Liver (tissue), 9 donors: ENCODE results near the gene KCNT1. TPM values are rescaled to one million over a fixed set of nuclear protein-coding genes. Genes with fewer than 3 reads are reported as not detected.

Source experiments
- DNase-seq: peaks from one replicate; pipeline ENCODE4 v3.0.0-alpha.2; 2017; ENCODE audit warnings: low spot score
- H3K27ac ChIP-seq, 2 donors: one replicate each; pipeline ENCODE4 v1.7.0; 2013; ENCODE audit warnings: inconsistent platforms in 2 of 2, low read length in 2 of 2, control low read depth in 1 of 2, low read depth in 1 of 2, mild to moderate bottlenecking in 1 of 2
- H3K27me3 ChIP-seq, 4 donors: one replicate each; pipeline versions ENCODE4 v1.6.1 to v1.7.0; 2013; ENCODE audit warnings: low read length in 3 of 4, inconsistent platforms in 1 of 4, mild to moderate bottlenecking in 1 of 4, moderate library complexity in 1 of 4; ENCODE audit not compliant: control insufficient read depth in 4 of 4, insufficient read depth in 4 of 4
- H3K36me3 ChIP-seq, 4 donors: one replicate each; pipeline versions ENCODE4 v1.6.1 to v1.7.0; 2013; ENCODE audit warnings: low read length in 3 of 4, mild to moderate bottlenecking in 3 of 4, low read depth in 1 of 4, moderate library complexity in 1 of 4; ENCODE audit not compliant: control insufficient read depth in 4 of 4, insufficient read depth in 3 of 4
- H3K4me1 ChIP-seq, 4 donors: one replicate each; pipeline versions ENCODE4 v1.6.1 to v1.7.0; 2013; ENCODE audit warnings: low read length in 3 of 4, mild to moderate bottlenecking in 3 of 4, moderate library complexity in 1 of 4; ENCODE audit not compliant: control insufficient read depth in 4 of 4, insufficient read depth in 4 of 4
- H3K4me3 ChIP-seq, 3 donors: one replicate each; pipeline versions ENCODE4 v1.6.1 to v1.7.0; 2013; ENCODE audit warnings: low read length in 3 of 3, control low read depth in 1 of 3, low read depth in 1 of 3, mild to moderate bottlenecking in 1 of 3
- H3K9ac ChIP-seq, 2 donors: one replicate each; pipeline ENCODE4 v1.7.0; 2013; ENCODE audit warnings: low read length in 2 of 2, mild to moderate bottlenecking in 2 of 2, moderate library complexity in 2 of 2, control low read depth in 1 of 2, low read depth in 1 of 2
- H3K9me3 ChIP-seq, 4 donors: one replicate each; pipeline versions ENCODE4 v1.6.1 to v1.7.0; 2013; ENCODE audit warnings: low read length in 3 of 4; ENCODE audit not compliant: control insufficient read depth in 4 of 4
- EGR1 ChIP-seq, 2 donors: IDR thresholded peaks; 2 replicates each; pipeline ENCODE4 v1.6.1; 2016 to 2018; ENCODE audit warnings: antibody characterized with exemption in 2 of 2, low read depth in 2 of 2
- FOXA1 ChIP-seq: IDR thresholded peaks from 2 replicates; pipeline ENCODE4 v1.6.1; 2016; ENCODE audit warnings: antibody characterized with exemption
- FOXA2 ChIP-seq: IDR thresholded peaks from 2 replicates; pipeline ENCODE4 v1.6.1; 2016; ENCODE audit warnings: antibody characterized with exemption
- GABPA ChIP-seq, 2 donors: IDR thresholded peaks in 1 of 2; conservative IDR thresholded peaks in 1 of 2; 2 replicates each; pipeline ENCODE4 v1.6.1; 2016; ENCODE audit warnings: antibody characterized with exemption in 2 of 2, mild to moderate bottlenecking in 1 of 2, moderate library complexity in 1 of 2
- JUND ChIP-seq, 2 donors: IDR thresholded peaks; 2 replicates each; pipeline ENCODE4 v1.6.1; 2016; ENCODE audit warnings: antibody characterized with exemption in 2 of 2
- NR2F2 ChIP-seq: IDR thresholded peaks from 2 replicates; pipeline ENCODE4 v1.6.1; 2016; ENCODE audit warnings: antibody characterized with exemption
- RAD21 ChIP-seq, 2 donors: IDR thresholded peaks; 2 replicates each; pipeline ENCODE4 v1.6.1; 2016; ENCODE audit warnings: antibody characterized with exemption in 2 of 2, mild to moderate bottlenecking in 2 of 2
- REST ChIP-seq: IDR thresholded peaks from 2 replicates; pipeline ENCODE4 v1.6.1; 2016; ENCODE audit warnings: antibody characterized with exemption, mild to moderate bottlenecking
- RXRA ChIP-seq, 2 donors: IDR thresholded peaks; 2 replicates each; pipeline ENCODE4 v1.6.1; 2017 to 2018; ENCODE audit warnings: antibody characterized with exemption in 2 of 2, mild to moderate bottlenecking in 1 of 2
- SP1 ChIP-seq: IDR thresholded peaks from 2 replicates; pipeline ENCODE4 v1.6.1; 2018; ENCODE audit warnings: antibody characterized with exemption, mild to moderate bottlenecking
- TAF1 ChIP-seq: conservative IDR thresholded peaks from 2 replicates; pipeline ENCODE4 v1.6.1; 2016; ENCODE audit warnings: antibody characterized with exemption, mild to moderate bottlenecking
- YY1 ChIP-seq: IDR thresholded peaks from 2 replicates; pipeline ENCODE4 v1.6.1; 2016; ENCODE audit warnings: antibody characterized with exemption, mild to moderate bottlenecking
- ZBTB33 ChIP-seq: IDR thresholded peaks from 2 replicates; pipeline ENCODE4 v1.6.1; 2016; ENCODE audit warnings: antibody characterized with exemption
- WGBS: extraction: QIAGEN DNeasy Blood & Tissue Kit; methylation state at CpG from one replicate; pipeline ENCODE4 v1.1.7; 2013; 5-methylcytosine and 5-hydroxymethylcytosine counted together
- polyA plus RNA-seq, 2 donors: library from polyadenylated mRNA; stranded (reverse) in 1 of 2; unstranded in 1 of 2; fragments of 200-250 nt in 1 of 2; fragments of >200 nt in 1 of 2; fragmentation: Nextera tagmentation in 1 of 2; extraction: Ambion mirVana in 1 of 2; gene quantifications; one replicate each; pipeline versions ENCODE4 v1.2.1 to v1.2.3, GENCODE V29; 2013 to 2015
- total RNA-seq, 2 donors: library from RNA; depleted of rRNA; stranded (reverse); fragments of >200 nt; gene quantifications; one replicate each; pipeline ENCODE4 v1.2.3, GENCODE V29; 2014
- TF ChIP-seq, protein P1 (sequence below): IDR thresholded peaks from 2 replicates; pipeline ENCODE4 v1.6.1; 2016; ENCODE audit warnings: antibody characterized with exemption
- donor health status: healthy.
- donor health status: healthy.
- donor health status: healthy.
- donor health status: healthy.
- donor health status: healthy.

The KCNT1 gene
- total and polyA plus RNA-seq, 4 donors: 0.08 TPM; not detected in 2

- Histone ChIP-seq H3K27ac (no peak overlapping the region), H3K27me3 (peaks cover 0 to 3% (median under 1%) of the 10 kb centered on the region in 4 donors), H3K9ac (no peak overlapping the region), H3K36me3 (no peaks in the 10 kb centered on the region), H3K9me3 (no peaks in the 10 kb centered on the region), H3K4me1 (no peaks in the 10 kb centered on the region), H3K4me3 (no peak overlapping the region)
- WGBS: 79% methylated on average over 25 of the region's 25 CpGs
- TF ChIP-seq ZBTB33: no peak
- TF ChIP-seq GABPA (IDR thresholded peaks at IDR 0.05 in 1 of 2, conservative IDR thresholded peaks at IDR 0.05 in 1 of 2): no peak
- no peak for TF ChIP-seq RAD21 (IDR thresholded peaks at IDR 0.05)
- TF ChIP-seq SP1: no peak
- no peak for TF ChIP-seq RXRA (IDR thresholded peaks at IDR 0.05)
- DNase-seq: no peak
These were observed 41.8 kb downstream of the KCNT1 start for GRCh38 chr9:135743546-135744332.

DNA sequence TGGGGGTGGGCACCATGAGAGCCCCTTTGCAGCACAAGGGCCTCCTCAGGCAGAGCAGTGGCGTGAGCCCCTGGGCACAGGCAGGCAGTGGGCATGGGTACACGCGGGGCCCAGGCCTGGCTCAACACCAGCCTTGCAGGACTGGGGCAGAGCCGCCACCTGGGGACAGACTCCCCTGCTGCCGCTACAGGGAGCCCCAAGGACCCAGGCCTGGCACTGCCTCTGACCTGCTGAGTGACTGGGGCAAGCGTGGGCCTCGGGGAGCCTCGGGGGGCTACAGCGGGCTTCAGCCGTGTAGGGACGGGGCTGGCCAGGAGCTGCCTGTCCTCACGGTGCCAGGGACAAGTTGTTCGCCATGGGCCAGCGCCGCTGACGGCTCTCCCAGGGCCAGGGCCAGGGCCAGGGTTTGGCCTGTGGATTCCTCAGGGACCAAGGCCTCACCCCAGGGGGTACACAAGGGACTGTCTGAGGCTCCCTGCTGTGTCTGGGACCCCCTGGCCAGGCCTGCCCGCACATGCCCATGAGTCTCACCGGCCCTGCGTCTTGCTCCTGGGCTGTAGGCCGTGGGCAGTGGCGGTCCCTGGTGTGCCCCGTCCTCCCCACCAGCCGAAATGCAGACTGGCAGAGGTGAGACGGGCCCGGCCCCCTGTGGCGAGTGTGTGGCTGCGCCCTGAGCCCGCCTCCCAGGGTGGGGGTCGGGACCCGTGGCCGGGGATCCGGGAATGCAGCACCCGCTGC lies 42.5 kb downstream of the KCNT1 start:
- TF ChIP-seq GABPA (IDR thresholded peaks at IDR 0.05 in 1 of 2, conservative IDR thresholded peaks at IDR 0.05 in 1 of 2): no peak
- TF ChIP-seq ZBTB33: no peak
- TF ChIP-seq TAF1: no peak
- no peaks in the 10 kb centered on the region for H3K36me3 ChIP-seq
- no peak overlapping the region for H3K4me3 ChIP-seq
- H3K27ac ChIP-seq: no peak overlapping the region
- DNase-seq: no peak
- 84% methylated on average over 33 of the region's 33 CpGs for WGBS
- no peaks in the 10 kb centered on the region for H3K4me1 ChIP-seq
- H3K27me3 ChIP-seq: peaks cover 0 to 3% (median under 1%) of the 10 kb centered on the region in 4 donors
- H3K9ac ChIP-seq: no peak overlapping the region
- no peaks in the 10 kb centered on the region for H3K9me3 ChIP-seq

DNA sequence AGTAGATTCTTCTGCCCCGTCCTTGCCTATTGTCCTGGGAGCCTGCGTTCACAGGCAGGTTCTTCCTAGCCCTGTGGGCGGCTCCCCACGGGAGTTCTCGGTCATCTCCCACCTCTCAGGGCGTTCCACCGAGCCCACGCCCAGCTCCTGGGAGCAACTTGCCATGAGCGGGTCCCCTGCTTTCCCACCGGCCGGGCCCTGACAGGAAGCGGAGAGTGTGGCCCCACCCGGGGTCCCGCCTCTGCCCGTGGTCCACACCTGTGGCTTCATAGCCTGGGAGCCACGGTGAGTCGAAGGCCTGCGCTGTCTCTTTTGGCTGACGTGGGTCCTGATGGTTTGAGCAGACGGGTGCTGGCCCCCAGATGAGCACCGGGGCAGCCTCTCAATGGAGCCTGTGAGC lies 43.2 kb downstream of the KCNT1 start:
- DNase-seq: no peak
- no peak overlapping the region for H3K4me3 ChIP-seq
- H3K27ac ChIP-seq: no peak overlapping the region
- no peaks in the 10 kb centered on the region for H3K36me3 ChIP-seq
- no peak overlapping the region for H3K9ac ChIP-seq
- no peaks in the 10 kb centered on the region for H3K4me1 ChIP-seq
- H3K9me3 ChIP-seq: no peaks in the 10 kb centered on the region
- peaks cover 0 to 3% (median under 1%) of the 10 kb centered on the region in 4 donors for H3K27me3 ChIP-seq
- 83% methylated on average over 21 of the region's 21 CpGs for WGBS
- no peak for TF ChIP-seq RXRA (IDR thresholded peaks at IDR 0.05)
- no peak for TF ChIP-seq ZBTB33
- no peak for TF ChIP-seq FOXA2
- TF ChIP-seq REST: no peak
- TF ChIP-seq RAD21 (IDR thresholded peaks at IDR 0.05): no peak
- TF ChIP-seq GABPA (IDR thresholded peaks at IDR 0.05 in 1 of 2, conservative IDR thresholded peaks at IDR 0.05 in 1 of 2): no peak
- TF ChIP-seq, protein P1, sequence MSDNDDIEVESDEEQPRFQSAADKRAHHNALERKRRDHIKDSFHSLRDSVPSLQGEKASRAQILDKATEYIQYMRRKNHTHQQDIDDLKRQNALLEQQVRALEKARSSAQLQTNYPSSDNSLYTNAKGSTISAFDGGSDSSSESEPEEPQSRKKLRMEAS: no peak
- TF ChIP-seq SP1: no peak
- TF ChIP-seq YY1: no peak
- no peak for TF ChIP-seq JUND (IDR thresholded peaks at IDR 0.05)
- TF ChIP-seq FOXA1: no peak
- no peak for TF ChIP-seq EGR1 (IDR thresholded peaks at IDR 0.05; ENCODE audit: low read depth in 2 of 2)
- TF ChIP-seq NR2F2: no peak
